Caco-2 (cell line): ENCODE data around the gene NPAS2. TPM values are rescaled to one million over a fixed set of nuclear protein-coding genes. Genes with fewer than 3 reads are reported as not detected.

ENCODE experiments used
- BruUV-seq: library from RNA; stranded (reverse); fragments of 400-500 nt; replicated peaks from 2 replicates; lab custom pipeline; 2021; lab: Mats Ljungman, UMichigan
- CTCF ChIA-PET: fragments of 300-600 bp; sonication (Branson Sonifier 250); formaldehyde crosslinking; loops from one replicate; lab custom pipeline; 2022; ENCODE audit warnings: antibody characterized with exemption; lab: Charles Lee
- POLR2A ChIA-PET: fragments of 300-600 bp; sonication (Branson Sonifier 250); formaldehyde crosslinking; loops from one replicate; lab custom pipeline; 2022; ENCODE audit warnings: antibody characterized with exemption; lab: Charles Lee
- DNase-seq, 2 experiments: peaks; one replicate each; pipeline versions ENCODE4 v3.0.0 to v3.0.0-alpha.2; 2020 to 2022
- H3K27me3 ChIP-seq: replicated peaks from 2 replicates; pipeline ENCODE4 v1.6.0; 2011; ENCODE audit warnings: low read length; ENCODE audit not compliant: control insufficient read depth, insufficient read depth
- H3K36me3 ChIP-seq: 2 replicates; pipeline ENCODE4 v1.5.1; 2011; ENCODE audit warnings: low read length; ENCODE audit not compliant: control insufficient read depth, insufficient read depth
- H3K4me1 ChIP-seq: fragments of 250-450 bp; sonication (Bioruptor Pico); 2 replicates; pipeline ENCODE4 v1.5.1; 2020; ENCODE audit warnings: mild to moderate bottlenecking
- H3K4me3 ChIP-seq: 2 replicates; pipeline ENCODE4 v1.5.1; 2011; ENCODE audit warnings: low read depth, mild to moderate bottlenecking, control low read depth, low read length
- H3K9me3 ChIP-seq: fragments of 250-450 bp; sonication (Bioruptor Pico); 2 replicates; pipeline ENCODE4 v1.5.1; 2020; ENCODE audit warnings: mild to moderate bottlenecking, moderate library complexity
- H3K27ac Mint-ChIP-seq: one replicate; pipeline ENCODE4 v1.8.0; 2022; ENCODE audit warnings: mixed read lengths; ENCODE audit not compliant: unreplicated experiment
- H3K27me3 Mint-ChIP-seq: one replicate; pipeline ENCODE4 v1.8.0; 2022; ENCODE audit warnings: mixed read lengths; ENCODE audit not compliant: insufficient read depth, unreplicated experiment
- H3K36me3 Mint-ChIP-seq: one replicate; pipeline ENCODE4 v1.8.0; 2022; ENCODE audit warnings: mild to moderate bottlenecking, mixed read lengths; ENCODE audit not compliant: insufficient read depth, unreplicated experiment
- H3K4me1 Mint-ChIP-seq: one replicate; pipeline ENCODE4 v1.8.0; 2022; ENCODE audit warnings: low read depth, mixed read lengths; ENCODE audit not compliant: unreplicated experiment
- H3K4me3 Mint-ChIP-seq: one replicate; pipeline ENCODE4 v1.8.0; 2022; ENCODE audit warnings: mild to moderate bottlenecking, moderate library complexity, mixed read lengths; ENCODE audit not compliant: unreplicated experiment
- H3K9me3 Mint-ChIP-seq: one replicate; pipeline ENCODE4 v1.8.0; 2022; ENCODE audit warnings: mixed read lengths; ENCODE audit not compliant: unreplicated experiment
- intact Hi-C: fragments of 100-400 bp; cut with micrococcal nuclease; formaldehyde crosslinking; loops from one replicate; pipeline ENCODE4 v1.10.0; 2022; ENCODE audit not compliant: unreplicated experiment
- total RNA-seq: library from RNA; stranded (reverse); gene quantifications from 2 replicates; pipeline ENCODE4 v1.2.3, GENCODE V29; 2022
- TF ChIP-seq, protein P1 (sequence below), 2 experiments: fragments of 200-600 bp in 1 of 2; IDR thresholded peaks; 1 replicate in 1 of 2; 2 replicates in 1 of 2; pipeline versions ENCODE4 v1.5.1 to v1.8.0; 2011 to 2022; ENCODE audit warnings: antibody characterized with exemption in 1 of 2, control low read depth in 1 of 2, inconsistent platforms in 1 of 2, low read depth in 1 of 2, low read length in 1 of 2, mild to moderate bottlenecking in 1 of 2, moderate library complexity in 1 of 2; ENCODE audit not compliant: insufficient read depth in 1 of 2, severe bottlenecking in 1 of 2, unreplicated experiment in 1 of 2

The NPAS2 gene
- total RNA-seq, 1 experiment from 2014 or later: 2.8 TPM

DNA sequence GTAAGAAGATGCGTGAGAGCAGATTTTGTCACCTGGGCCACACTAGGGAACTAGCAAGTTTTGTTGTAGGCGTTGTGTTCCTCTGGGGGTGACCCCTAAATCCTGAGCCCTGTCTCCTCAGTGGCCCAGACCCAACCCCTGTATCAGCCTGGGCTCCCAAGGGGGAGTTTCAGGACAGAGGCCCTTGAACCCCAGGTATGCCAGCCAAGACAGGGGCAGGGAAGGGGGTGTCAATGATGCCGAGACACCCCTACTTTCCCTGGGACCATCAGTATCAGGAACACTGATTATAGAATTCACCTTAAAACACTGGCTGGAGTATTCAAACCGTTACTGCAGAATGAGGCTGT, 143.1 kb downstream of the NPAS2 start:
- Mint-ChIP-seq H3K4me1 (no peaks in the 10 kb centered on the region), H3K4me3 (no peak overlapping the region), H3K27ac (no peak overlapping the region), H3K9me3 (no peaks in the 10 kb centered on the region), H3K27me3 (no peaks in the 10 kb centered on the region), H3K36me3 (no peaks in the 10 kb centered on the region)
- ChIA-PET POLR2A (no interaction called here), CTCF (no interaction called here)
- H3K9me3 ChIP-seq: no peaks in the 10 kb centered on the region
- no peak for DNase-seq
- BruUV-seq: no TSS peak
- intact Hi-C loops: no loop called here
- no peaks in the 10 kb centered on the region for H3K27me3 ChIP-seq
- no peaks in the 10 kb centered on the region for H3K36me3 ChIP-seq
- H3K4me3 ChIP-seq: no peak overlapping the region
- no peaks in the 10 kb centered on the region for H3K4me1 ChIP-seq
- TF ChIP-seq, protein P1, sequence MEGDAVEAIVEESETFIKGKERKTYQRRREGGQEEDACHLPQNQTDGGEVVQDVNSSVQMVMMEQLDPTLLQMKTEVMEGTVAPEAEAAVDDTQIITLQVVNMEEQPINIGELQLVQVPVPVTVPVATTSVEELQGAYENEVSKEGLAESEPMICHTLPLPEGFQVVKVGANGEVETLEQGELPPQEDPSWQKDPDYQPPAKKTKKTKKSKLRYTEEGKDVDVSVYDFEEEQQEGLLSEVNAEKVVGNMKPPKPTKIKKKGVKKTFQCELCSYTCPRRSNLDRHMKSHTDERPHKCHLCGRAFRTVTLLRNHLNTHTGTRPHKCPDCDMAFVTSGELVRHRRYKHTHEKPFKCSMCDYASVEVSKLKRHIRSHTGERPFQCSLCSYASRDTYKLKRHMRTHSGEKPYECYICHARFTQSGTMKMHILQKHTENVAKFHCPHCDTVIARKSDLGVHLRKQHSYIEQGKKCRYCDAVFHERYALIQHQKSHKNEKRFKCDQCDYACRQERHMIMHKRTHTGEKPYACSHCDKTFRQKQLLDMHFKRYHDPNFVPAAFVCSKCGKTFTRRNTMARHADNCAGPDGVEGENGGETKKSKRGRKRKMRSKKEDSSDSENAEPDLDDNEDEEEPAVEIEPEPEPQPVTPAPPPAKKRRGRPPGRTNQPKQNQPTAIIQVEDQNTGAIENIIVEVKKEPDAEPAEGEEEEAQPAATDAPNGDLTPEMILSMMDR (IDR thresholded peaks at IDR 0.05; ENCODE audit: insufficient read depth in 1 of 2, low read depth in 1 of 2, low read length in 1 of 2, severe bottlenecking in 1 of 2, unreplicated experiment in 1 of 2): no peak

DNA sequence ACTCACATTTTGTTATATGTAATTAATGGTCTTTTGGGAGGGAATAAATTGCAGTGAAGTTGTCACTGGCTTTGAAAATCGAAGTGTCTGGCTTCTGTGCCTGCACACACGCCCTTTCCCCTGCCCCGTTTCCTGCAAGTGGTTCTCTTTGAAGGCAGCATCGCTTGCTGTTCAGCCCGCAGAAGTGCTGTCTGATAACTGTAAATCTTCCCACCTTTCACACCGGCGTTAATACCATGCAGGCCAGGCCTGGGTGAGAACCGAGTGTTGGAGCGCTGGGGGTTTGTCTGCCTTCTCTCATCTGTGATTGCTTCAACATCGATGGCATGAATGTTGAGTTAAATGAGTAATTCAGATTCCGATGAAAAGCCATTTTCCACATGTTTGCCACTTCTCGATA, 144.3 kb downstream of the NPAS2 start:
- Histone ChIP-seq H3K4me1 (no peaks in the 10 kb centered on the region), H3K4me3 (no peak overlapping the region), H3K36me3 (no peaks in the 10 kb centered on the region), H3K9me3 (no peaks in the 10 kb centered on the region), H3K27me3 (no peaks in the 10 kb centered on the region)
- Mint-ChIP-seq H3K4me3 (no peak overlapping the region), H3K4me1 (no peaks in the 10 kb centered on the region), H3K9me3 (no peaks in the 10 kb centered on the region), H3K36me3 (no peaks in the 10 kb centered on the region), H3K27me3 (no peaks in the 10 kb centered on the region), H3K27ac (no peak overlapping the region)
- ChIA-PET CTCF (no interaction called here), POLR2A (no interaction called here)
- intact Hi-C loops: no loop called here
- TF ChIP-seq, protein P1 (IDR thresholded peaks at IDR 0.05; ENCODE audit: insufficient read depth in 1 of 2, low read depth in 1 of 2, low read length in 1 of 2, severe bottlenecking in 1 of 2, unreplicated experiment in 1 of 2): no peak
- BruUV-seq: no TSS peak
- DNase-seq: no peak

DNA sequence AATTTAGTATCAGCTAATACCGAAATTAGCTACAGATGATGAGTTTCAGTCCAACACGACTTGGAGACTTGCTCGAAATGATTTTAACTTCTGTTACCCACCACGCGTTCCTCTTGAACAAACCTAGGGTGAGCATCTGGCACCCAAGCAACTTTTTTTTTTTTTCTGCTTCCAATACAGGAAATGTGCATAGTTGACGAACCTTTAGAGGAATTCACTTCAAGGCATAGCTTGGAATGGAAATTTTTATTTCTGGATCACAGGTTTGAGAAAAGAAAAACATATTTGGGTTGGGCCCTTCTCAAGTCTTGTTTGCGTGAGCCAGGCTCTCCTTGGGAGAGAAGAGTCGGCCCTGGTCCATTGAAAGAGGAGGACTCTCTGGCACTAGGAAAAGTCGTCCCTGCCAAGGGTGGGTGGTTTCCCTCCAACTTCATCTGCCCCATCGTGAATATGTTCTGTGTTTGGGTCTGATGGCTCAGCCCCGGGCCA, 144.8 kb downstream of the NPAS2 start:
- TF ChIP-seq, protein P1 (IDR thresholded peaks at IDR 0.05; ENCODE audit: insufficient read depth in 1 of 2, low read depth in 1 of 2, low read length in 1 of 2, severe bottlenecking in 1 of 2, unreplicated experiment in 1 of 2): no peak
- H3K9me3 Mint-ChIP-seq: no peaks in the 10 kb centered on the region
- CTCF ChIA-PET: no interaction called here

More for the DNA sequence above, 144.8 kb downstream of the NPAS2 start:
- Mint-ChIP-seq H3K4me3 (no peak overlapping the region), H3K36me3 (no peaks in the 10 kb centered on the region), H3K4me1 (no peaks in the 10 kb centered on the region), H3K27me3 (no peaks in the 10 kb centered on the region), H3K27ac (no peak overlapping the region)
- intact Hi-C loops: no loop called here
- no TSS peak for BruUV-seq
- no peak for DNase-seq
- Histone ChIP-seq H3K9me3 (no peaks in the 10 kb centered on the region), H3K36me3 (no peaks in the 10 kb centered on the region), H3K27me3 (no peaks in the 10 kb centered on the region), H3K4me3 (no peak overlapping the region), H3K4me1 (no peaks in the 10 kb centered on the region)
- POLR2A ChIA-PET: no interaction called here
